Measurements from ENCODE around the gene ELK3. TPM values are rescaled to one million over a fixed set of nuclear protein-coding genes. Genes with fewer than 3 reads are reported as not detected.

Gene ELK3
- total and polyA plus RNA-seq, 8 donors: 2.2 to 21.7 (median 12.7) TPM

GRCh38 chr12:96265836-96266235, 71.7 kb downstream of the ELK3 start:
- no peak for TF ChIP-seq POLR2AphosphoS5 (IDR thresholded peaks at IDR 0.05)
- TF ChIP-seq EP300 (IDR thresholded peaks at IDR 0.05): no peak
- no peak for TF ChIP-seq CTCF (IDR thresholded peaks at IDR 0.05)
- TF ChIP-seq POLR2A (IDR thresholded peaks at IDR 0.05): no peak
- intact Hi-C loops (cut with DNase I; ENCODE audit: low total_unique reads): no loop called here
- H3K27ac ChIP-seq: no peak overlapping the region
- H3K36me3 ChIP-seq: peaks cover 0 to 67% (median 41%) of the 10 kb centered on the region in 4 donors
- WGBS, 5 donors: 83 to 92% (median 89%) methylated on average over 1 of the region's 1 CpG
- H3K4me3 ChIP-seq: no peak overlapping the region
- no peak for DNase-seq
- H3K9me3 ChIP-seq: no peaks in the 10 kb centered on the region
- H3K4me1 ChIP-seq: peaks cover 0 to 34% (median 15%) of the 10 kb centered on the region in 4 donors
- H3K27me3 ChIP-seq: no peaks in the 10 kb centered on the region

GRCh38 chr12:96266238-96266637, 72.1 kb downstream of the ELK3 start:
- Histone ChIP-seq H3K27ac (no peak overlapping the region), H3K36me3 (peaks cover 0 to 67% (median 42%) of the 10 kb centered on the region in 4 donors), H3K4me1 (peaks cover 0 to 34% (median 15%) of the 10 kb centered on the region in 4 donors), H3K4me3 (no peak overlapping the region), H3K27me3 (no peaks in the 10 kb centered on the region), H3K9me3 (no peaks in the 10 kb centered on the region)
- TF ChIP-seq CTCF (IDR thresholded peaks at IDR 0.05) (no peak), POLR2AphosphoS5 (IDR thresholded peaks at IDR 0.05) (no peak)
- intact Hi-C loops (cut with DNase I; ENCODE audit: low total_unique reads): no loop called here
- 82 to 91% (median 86%) methylated on average over 2 of the region's 2 CpGs for WGBS, 5 donors
- DNase-seq: no peak

- H3K9me3 ChIP-seq: no peaks in the 10 kb centered on the region
- H3K27me3 ChIP-seq: no peaks in the 10 kb centered on the region
- H3K4me3 ChIP-seq: no peak overlapping the region
- DNase-seq: no peak
- H3K36me3 ChIP-seq: peaks cover 0 to 64% (median 53%) of the 10 kb centered on the region in 4 donors
- 76 to 86% (median 85%) methylated on average over 8 of the region's 8 CpGs for WGBS, 5 donors
- TF ChIP-seq EP300 (IDR thresholded peaks at IDR 0.05) (no peak), POLR2AphosphoS5 (IDR thresholded peaks at IDR 0.05) (no peak), POLR2A (IDR thresholded peaks at IDR 0.05) (no peak), CTCF (IDR thresholded peaks at IDR 0.05) (no peak)
- H3K4me1 ChIP-seq: peaks cover 0 to 4% (median 0%) of the 10 kb centered on the region in 4 donors
- intact Hi-C loops (cut with DNase I; ENCODE audit: low total_unique reads): no loop called here
- H3K27ac ChIP-seq: no peak overlapping the region
Observed at GRCh38 chr12:96271469-96272199, 77.5 kb downstream of the ELK3 start.

GRCh38 chr12:96274331-96274730, 80.2 kb downstream of the ELK3 start:
- intact Hi-C loops (cut with DNase I; ENCODE audit: low total_unique reads): no loop called here
- Histone ChIP-seq H3K4me3 (no peak overlapping the region), H3K27ac (no peak overlapping the region), H3K36me3 (peaks cover 0 to 68% (median 61%) of the 10 kb centered on the region in 4 donors), H3K4me1 (no peaks in the 10 kb centered on the region), H3K27me3 (no peaks in the 10 kb centered on the region), H3K9me3 (no peaks in the 10 kb centered on the region)
- no peak for DNase-seq
- no peak for TF ChIP-seq EP300 (IDR thresholded peaks at IDR 0.05)
- no peak for TF ChIP-seq POLR2A (IDR thresholded peaks at IDR 0.05)
- TF ChIP-seq POLR2AphosphoS5 (IDR thresholded peaks at IDR 0.05): no peak
- TF ChIP-seq CTCF (IDR thresholded peaks at IDR 0.05): no peak

Measured in stomach (tissue), 9 donors.